Hematopoietic multipotent progenitor cell treated with erythropoietin and hydrocortisone succinate and interleukin-3 and kit ligand, for 4 days (in vitro differentiated cells): ENCODE measurements around the gene NINJ2.

Experiments used
- DNase-seq: peaks from one replicate; pipeline ENCODE4 v3.0.0-alpha.2; 2015

The NINJ2 gene

DNA sequence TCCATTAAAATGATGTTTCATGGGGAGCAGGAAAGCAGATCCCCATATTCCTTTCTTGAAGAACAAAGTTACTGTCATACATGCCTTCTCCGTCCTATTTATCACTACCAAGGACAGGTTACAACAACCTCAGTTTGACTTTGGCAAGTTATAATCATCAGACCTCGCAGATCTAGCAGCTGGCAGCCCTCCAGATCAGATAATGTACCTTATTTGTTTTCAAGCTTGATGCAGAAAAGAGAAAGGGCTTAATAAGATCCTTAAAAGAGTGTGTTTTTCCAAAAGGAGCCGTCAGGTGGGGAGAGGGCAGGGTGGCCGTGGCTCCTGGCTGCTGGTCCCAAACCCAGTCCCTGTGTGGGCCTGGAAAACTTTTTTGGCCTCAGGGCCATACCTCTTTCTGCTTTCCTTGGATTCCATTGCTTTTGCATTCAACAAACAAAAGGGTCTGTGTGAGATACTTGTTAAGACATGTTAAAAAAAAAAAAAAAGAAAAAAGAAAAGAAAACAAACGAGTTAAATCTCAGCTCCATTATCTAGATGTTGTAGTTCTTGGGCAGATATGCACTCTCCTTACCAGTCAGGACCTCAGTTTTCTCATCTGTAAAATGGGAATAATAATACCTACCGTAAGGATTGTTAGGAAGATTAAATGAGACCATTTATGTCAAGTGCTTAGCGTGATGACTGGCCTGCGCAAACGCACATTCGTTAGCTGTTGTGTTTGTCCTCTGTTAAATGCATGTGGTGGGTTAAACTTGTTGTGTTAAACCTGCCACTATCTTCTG lies 138.9 kb downstream of the NINJ2 start:
- DNase-seq = peak; percentile 20

DNA sequence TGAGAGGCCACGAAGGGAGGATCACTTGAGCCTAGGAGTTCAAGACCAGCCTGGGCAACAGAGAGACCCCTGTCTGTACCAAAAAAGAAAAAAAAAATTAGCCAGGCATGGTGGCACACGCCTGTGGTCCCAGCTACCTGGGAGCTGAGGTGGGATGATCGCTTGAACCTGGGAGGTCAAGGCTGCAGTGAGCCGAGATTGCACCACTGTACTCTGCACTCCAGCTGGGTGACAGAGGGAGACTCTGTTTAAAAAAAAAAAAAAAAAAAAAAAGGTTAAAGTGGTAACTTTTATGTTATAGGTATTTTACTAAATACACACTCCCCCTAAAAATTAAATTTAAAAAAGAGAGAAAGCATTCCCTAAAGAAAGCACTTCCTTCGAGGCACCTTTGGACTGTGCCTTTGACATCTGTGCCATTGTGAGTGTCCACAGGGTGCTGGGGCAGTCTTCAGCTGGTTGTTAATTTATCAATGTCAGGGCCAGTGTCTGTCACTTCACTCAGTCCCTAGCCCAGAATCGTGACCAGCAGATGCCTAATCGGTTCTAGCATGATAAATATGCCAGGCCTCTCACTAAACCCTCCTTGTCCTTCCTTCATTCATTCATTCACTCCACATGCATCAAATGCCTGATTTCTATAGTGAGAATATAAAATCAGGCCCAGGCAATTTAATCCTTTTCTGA lies 140.4 kb downstream of the NINJ2 start:
- DNase-seq = no peak

DNA sequence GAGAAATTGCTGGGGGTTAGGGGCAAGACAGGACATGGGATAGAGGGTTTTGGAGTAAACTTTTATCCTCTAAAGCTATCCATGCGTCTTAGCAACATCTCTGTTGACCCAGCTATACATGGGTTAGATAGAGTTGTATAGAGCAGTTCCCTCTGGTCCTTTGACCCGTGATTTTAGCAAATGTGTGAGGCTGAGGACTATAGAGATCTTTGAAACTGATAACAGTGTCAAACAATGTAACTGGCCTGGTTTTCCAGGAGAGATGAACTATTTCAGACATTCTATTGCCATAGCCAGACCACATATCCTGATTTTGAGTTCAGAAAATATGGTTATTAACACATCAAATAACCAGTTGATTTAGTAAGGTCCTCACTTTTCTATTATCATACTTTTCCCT lies 143.1 kb downstream of the NINJ2 start:
- DNase-seq = no peak

DNA sequence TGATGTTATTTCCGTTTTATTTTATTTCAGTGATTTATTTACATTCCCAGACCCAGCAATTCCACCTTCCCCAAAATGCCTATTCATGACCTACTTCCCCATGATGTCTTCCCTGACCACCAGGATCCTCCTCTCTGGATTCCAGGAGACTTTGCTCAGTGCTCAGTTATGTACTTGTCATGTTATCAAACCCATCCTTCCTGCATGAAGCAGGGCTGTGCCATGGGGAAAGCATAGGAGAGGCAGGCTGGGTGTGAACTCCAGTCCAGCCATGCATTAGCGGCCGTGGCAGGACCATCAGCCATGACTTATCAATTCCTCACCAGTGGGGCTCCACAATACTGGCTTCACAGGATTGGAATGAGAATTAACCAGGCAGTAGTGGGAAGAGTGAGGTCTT lies 145.7 kb downstream of the NINJ2 start:
- no peak for DNase-seq
